ENCODE measurements around the gene CTNNBL1. TPM values are rescaled to one million over a fixed set of nuclear protein-coding genes. Genes with fewer than 3 reads are reported as not detected.

The CTNNBL1 gene
- total and polyA plus RNA-seq, 2 donors (not counting 3 experiments of a cell fraction or from before 2014, with no cell fraction given): 20.8 to 60.2 TPM

DNA sequence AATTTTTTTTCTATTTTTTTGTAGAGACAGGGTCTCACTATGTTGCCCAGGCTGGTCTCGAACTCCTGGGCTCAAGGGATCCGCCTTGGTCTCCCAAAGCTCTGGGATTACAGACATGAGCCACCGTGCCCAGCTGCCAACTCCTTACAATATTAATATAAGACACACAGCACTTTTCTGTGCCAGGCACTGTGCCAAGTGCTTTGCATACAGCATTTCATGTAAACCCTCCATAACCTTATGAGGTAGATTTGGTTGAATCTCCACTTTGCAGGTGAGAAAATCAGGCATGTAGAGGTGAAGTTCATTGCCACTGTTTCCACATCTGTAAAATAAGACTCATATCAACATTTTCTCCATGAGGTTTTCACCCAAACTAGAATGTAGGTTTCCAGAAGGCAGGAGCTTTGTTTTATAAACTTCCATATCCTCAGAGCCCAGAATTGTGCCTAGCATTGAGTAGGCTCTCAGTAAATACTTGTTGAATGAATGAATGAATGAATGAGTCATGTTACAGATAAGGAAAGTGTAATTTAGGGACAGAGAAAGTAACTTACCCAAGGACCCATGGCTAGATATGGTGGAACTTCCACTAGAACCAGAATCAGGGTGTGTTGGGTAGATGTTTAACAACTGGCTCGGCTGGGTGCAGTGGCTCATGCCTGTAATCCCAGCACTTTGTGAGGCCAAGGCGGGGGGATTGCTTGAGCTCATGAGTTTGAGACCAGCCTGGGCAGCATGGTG lies 3.0 kb upstream of the CTNNBL1 start:
- Histone ChIP-seq H4K20me1 (replicated peaks; ENCODE audit: control insufficient read depth, extremely low read depth, insufficient read depth, low read length) (no peaks in the 10 kb centered on the region), H3K9me3 (replicated peaks; ENCODE audit: control insufficient read depth, insufficient read depth, low read length) (no peaks in the 10 kb centered on the region), H2AFZ (ENCODE audit: low read depth, low read length) (no peak overlapping the region), H3K4me3 (replicated peaks in 1 of 3; ENCODE audit: insufficient read depth in 1 of 3, low read depth in 1 of 3, low read length in 3 of 3) (no peak overlapping the region), H3K27ac (ENCODE audit: insufficient read depth, low read depth, low read length) (no peak overlapping the region), H3K79me2 (ENCODE audit: control insufficient read depth, insufficient read depth, low read length) (peaks cover 14% of the 10 kb centered on the region), H3K9ac (replicated peaks; ENCODE audit: extremely low read depth, insufficient read depth, low read length) (no peak overlapping the region), H3K36me3 (ENCODE audit: control insufficient read depth in 2 of 2, extremely low read depth in 1 of 2, insufficient read depth in 2 of 2, low read length in 2 of 2) (no peaks in the 10 kb centered on the region), H3K9me1 (replicated peaks; ENCODE audit: control insufficient read depth, extremely low read depth, insufficient read depth, low read length) (no peaks in the 10 kb centered on the region), H3K4me1 (ENCODE audit: control insufficient read depth, extremely low read depth, insufficient read depth, low read length) (peaks cover 2% of the 10 kb centered on the region), H3K27me3 (ENCODE audit: control insufficient read depth in 2 of 2, insufficient read depth in 2 of 2, low read length in 2 of 2) (peaks cover 7 to 32% of the 10 kb centered on the region in 2 experiments), H3K4me2 (ENCODE audit: insufficient read depth, low read length) (no peak overlapping the region)
- dilution Hi-C loops (cut with MboI; ENCODE audit: extremely low pct_ligation_motif_present, low sequenced_read_pairs) (no loop called here), intact Hi-C loops (cut with micrococcal nuclease) (no loop called here)
- no peak for TF ChIP-seq EZH2 (IDR thresholded peaks at IDR 0.05; ENCODE audit: borderline replicate concordance, low read depth, low read length, severe bottlenecking)
- no peak for TF ChIP-seq GATA2 (IDR thresholded peaks at IDR 0.05; ENCODE audit: insufficient read depth, insufficient read length, low read depth, low read length)
- TF ChIP-seq FOS (IDR thresholded peaks at IDR 0.05; ENCODE audit: borderline replicate concordance, insufficient read depth, low read length): no peak
- no peak for TF ChIP-seq JUN (IDR thresholded peaks at IDR 0.05; ENCODE audit: borderline replicate concordance, insufficient read depth, insufficient read length, low read depth)
- TF ChIP-seq, protein P1, sequence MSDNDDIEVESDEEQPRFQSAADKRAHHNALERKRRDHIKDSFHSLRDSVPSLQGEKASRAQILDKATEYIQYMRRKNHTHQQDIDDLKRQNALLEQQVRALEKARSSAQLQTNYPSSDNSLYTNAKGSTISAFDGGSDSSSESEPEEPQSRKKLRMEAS (IDR thresholded peaks at IDR 0.05; ENCODE audit: insufficient read depth, insufficient read length): no peak
- TF ChIP-seq, protein P2, sequence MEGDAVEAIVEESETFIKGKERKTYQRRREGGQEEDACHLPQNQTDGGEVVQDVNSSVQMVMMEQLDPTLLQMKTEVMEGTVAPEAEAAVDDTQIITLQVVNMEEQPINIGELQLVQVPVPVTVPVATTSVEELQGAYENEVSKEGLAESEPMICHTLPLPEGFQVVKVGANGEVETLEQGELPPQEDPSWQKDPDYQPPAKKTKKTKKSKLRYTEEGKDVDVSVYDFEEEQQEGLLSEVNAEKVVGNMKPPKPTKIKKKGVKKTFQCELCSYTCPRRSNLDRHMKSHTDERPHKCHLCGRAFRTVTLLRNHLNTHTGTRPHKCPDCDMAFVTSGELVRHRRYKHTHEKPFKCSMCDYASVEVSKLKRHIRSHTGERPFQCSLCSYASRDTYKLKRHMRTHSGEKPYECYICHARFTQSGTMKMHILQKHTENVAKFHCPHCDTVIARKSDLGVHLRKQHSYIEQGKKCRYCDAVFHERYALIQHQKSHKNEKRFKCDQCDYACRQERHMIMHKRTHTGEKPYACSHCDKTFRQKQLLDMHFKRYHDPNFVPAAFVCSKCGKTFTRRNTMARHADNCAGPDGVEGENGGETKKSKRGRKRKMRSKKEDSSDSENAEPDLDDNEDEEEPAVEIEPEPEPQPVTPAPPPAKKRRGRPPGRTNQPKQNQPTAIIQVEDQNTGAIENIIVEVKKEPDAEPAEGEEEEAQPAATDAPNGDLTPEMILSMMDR (IDR thresholded peaks at IDR 0.05; ENCODE audit: extremely low read depth in 1 of 2, insufficient read depth in 1 of 2, low read depth in 1 of 2, low read length in 2 of 2): no peak
- TF ChIP-seq MYC (IDR thresholded peaks at IDR 0.05; ENCODE audit: low read depth, low read length): no peak
- no peak for TF ChIP-seq POLR2A (IDR thresholded peaks at IDR 0.05; ENCODE audit: low read depth, low read length)
- no peak for TF ChIP-seq POLR2AphosphoS5 (IDR thresholded peaks at IDR 0.05; ENCODE audit: insufficient read depth, low read depth, low read length)
- DNase-seq (ENCODE audit: low read depth, low spot score): no peak
- BruUV-seq (replicated peaks): no TSS peak
- no peak for FAIRE-seq
- ChIA-PET CTCF (interaction anchor here (0.6 kb wide), 1 partner anchor 302 kb away, joined by 3 read pairs; no protein-coding TSS in a partner anchor), POLR2A (no interaction called here)
